Heart left ventricle (tissue), 16 donors: ENCODE measurements around the gene BRMS1. TPM values are rescaled to one million over a fixed set of nuclear protein-coding genes. Genes with fewer than 3 reads are reported as not detected.

Experiments
- ATAC-seq, 4 donors: fragments of 200-7000 bp; cut with Tn5 transposase; one replicate each; pipeline ENCODE4 v1.9.1; 2020 to 2022; ENCODE audit warnings: moderate library complexity in 4 of 4, mild to moderate bottlenecking in 3 of 4, moderate number of reproducible peaks in 1 of 4
- DNase-seq, 5 donors: peaks; one replicate each; pipeline ENCODE4 v3.0.0-alpha.2; 2020
- H3K27ac ChIP-seq, 12 donors: fragments of 200-600 bp; sonication (generic) in 4 of 12; one replicate each; pipeline versions ENCODE4 v1.5.0 to v1.8.0; 2016 to 2022; ENCODE audit warnings: mild to moderate bottlenecking in 2 of 12
- H3K27me3 ChIP-seq, 9 donors: fragments of 200-600 bp; sonication (generic) in 2 of 9; one replicate each; pipeline versions ENCODE4 v1.5.1 to v1.8.0; 2016 to 2022; ENCODE audit warnings: mild to moderate bottlenecking in 3 of 9
- H3K36me3 ChIP-seq, 9 donors: fragments of 200-600 bp; sonication (generic) in 2 of 9; one replicate each; pipeline versions ENCODE4 v1.5.0 to v1.8.0; 2018 to 2022; ENCODE audit warnings: mild to moderate bottlenecking in 2 of 9
- H3K4me1 ChIP-seq, 12 donors: fragments of 200-600 bp; sonication (generic) in 4 of 12; one replicate each; pipeline versions ENCODE4 v1.5.0 to v1.8.0; 2016 to 2022; ENCODE audit warnings: mild to moderate bottlenecking in 3 of 12
- H3K4me3 ChIP-seq, 12 donors: fragments of 200-600 bp; sonication (generic) in 4 of 12; one replicate each; pipeline versions ENCODE4 v1.5.0 to v1.8.0; 2017 to 2022; ENCODE audit warnings: mild to moderate bottlenecking in 9 of 12, moderate library complexity in 4 of 12
- H3K9me3 ChIP-seq, 12 donors: fragments of 200-600 bp; sonication (generic) in 4 of 12; one replicate each; pipeline versions ENCODE4 v1.5.0 to v1.8.0; 2016 to 2022; ENCODE audit warnings: mild to moderate bottlenecking in 1 of 12
- CTCF ChIP-seq, 12 donors: fragments of 200-600 bp; sonication (generic) in 4 of 12; IDR thresholded peaks; one replicate each; pipeline versions ENCODE4 v1.5.0 to v1.8.0; 2018 to 2022; ENCODE audit warnings: antibody characterized with exemption in 12 of 12, mild to moderate bottlenecking in 5 of 12
- POLR2A ChIP-seq, 2 donors: fragments of 450-650 bp; IDR thresholded peaks; one replicate each; pipeline ENCODE4 v1.6.1; 2017; ENCODE audit warnings: antibody characterized with exemption in 2 of 2, mild to moderate bottlenecking in 2 of 2, moderate library complexity in 2 of 2
- WGBS, 4 donors: extraction: QIAGEN DNeasy Blood & Tissue Kit in 2 of 4; methylation state at CpG; one replicate each; pipeline versions ENCODE4 v1.1.5 to v1.1.7; 2013 to 2018; 5-methylcytosine and 5-hydroxymethylcytosine counted together
- intact Hi-C, 10 donors: fragments of 100-400 bp; cut with DNase I; formaldehyde crosslinking; loops; one replicate each; pipeline versions ENCODE4 v1.11.1 to v1.14.2; 2022
- polyA plus RNA-seq, 2 donors: library from polyadenylated mRNA; stranded (reverse); fragments of 200-250 nt; gene quantifications; one replicate each; pipeline ENCODE4 v1.2.3, GENCODE V29; 2013
- total RNA-seq, 9 donors: library from RNA; depleted of rRNA in 2 of 9; stranded (reverse); fragments of >200 nt in 2 of 9; fragmentation: NEBNext Ultra II Directional in 3 of 9; extraction: Animal tissue kit (Norgen Biotek cat#: 25700) in 3 of 9; gene quantifications; one replicate each; pipeline versions ENCODE4 v1.1.0 to v1.2.4, GENCODE V29; 2016 to 2023
- donor health status: ischemic (EF 13 %, LVEDD 7.1; RV severe dilation, severe dysfunction).
- donor health status: healthy with polysubstance abuse.
- donor health status: DM: no; HTN: yes; CAD: no.
- donor health status: DM: no; HTN: no; CAD: no.
- donor health status: ischemic (EF 25% LVEDD 6.9; RV normal size, moderate dysfunction).
- donor health status: ischemic (EF 25% LVEDD 5.7; RV mildly dilated, moderate dysfunction).
- donor health status: healthy.
- donor health status: DM: yes; HTN: yes; CAD: no.
- donor health status: ischemic (EF 35%, LVEDD 5.7; RV mildly dilated, moderate dysfunction).
- donor health status: nonischemic (EF 11% LVEDD 7.7; RV severe dilation, severe dysfunction).
- donor health status: DM: yes; HTN: yes; CAD: no.
- donor health status: PGD.
- donor health status: ischemic (EF 29% LVEDD 5.4; RV normal size, mild dysfunction).
- donor health status: nonischemic (EF 23%, LVEDD 6.1; RV moderate dilation, normal function).

Gene BRMS1
- total and polyA plus RNA-seq, 11 donors, result 9.7 to 77.4 (median 22.7) TPM

GRCh38 chr11:66294626-66295620 is 50.0 kb downstream of the BRMS1 start:
- no peak for DNase-seq
- peaks cover 6 to 42% (median 26%) of the 10 kb centered on the region in 9 donors for H3K27me3 ChIP-seq

GRCh38 chr11:66293777-66294625 is 50.9 kb downstream of the BRMS1 start:
- H3K4me1 ChIP-seq, result peaks cover 0 to 22% (median 8%) of the 10 kb centered on the region in 12 donors
- H3K27me3 ChIP-seq, result peaks cover 6 to 42% (median 26%) of the 10 kb centered on the region in 9 donors
- DNase-seq (no peak), ATAC-seq (no peak)
- no peaks in the 10 kb centered on the region for H3K9me3 ChIP-seq
- intact Hi-C loops, result loop anchor here in 1 of 10 donors (5.0 kb wide), 1 partner anchor 43 kb away; the partner anchor contains the start of gene RIN1
- WGBS, 4 donors, result 75 to 84% (median 81%) methylated on average over 18 to 30 of the region's 30 CpGs
- H3K27ac ChIP-seq, result no peak overlapping the region
- no peaks in the 10 kb centered on the region for H3K36me3 ChIP-seq
- TF ChIP-seq POLR2A (IDR thresholded peaks at IDR 0.05) (no peak), CTCF (IDR thresholded peaks at IDR 0.05) (no peak)
- no peak overlapping the region for H3K4me3 ChIP-seq

More at GRCh38 chr11:66294626-66295620, 50.0 kb downstream of the BRMS1 start:
- H3K4me3 ChIP-seq, result no peak overlapping the region
- H3K36me3 ChIP-seq, result no peaks in the 10 kb centered on the region
- TF ChIP-seq CTCF (IDR thresholded peaks at IDR 0.05) (no peak), POLR2A (IDR thresholded peaks at IDR 0.05) (no peak)
- no peak overlapping the region for H3K27ac ChIP-seq
- no peak for ATAC-seq
- H3K9me3 ChIP-seq, result no peaks in the 10 kb centered on the region
- H3K4me1 ChIP-seq, result peaks cover 0 to 15% (median 3%) of the 10 kb centered on the region in 12 donors
- 79 to 86% (median 83%) methylated on average over 83 to 123 of the region's 123 CpGs for WGBS, 4 donors
- intact Hi-C loops, result loop anchor here in 1 of 10 donors (5.0 kb wide), 1 partner anchor 42 kb away; the partner anchor contains the start of gene RIN1

GRCh38 chr11:66293352-66293751 is 51.6 kb downstream of the BRMS1 start:
- peaks cover 6 to 42% (median 26%) of the 10 kb centered on the region in 9 donors for H3K27me3 ChIP-seq
- intact Hi-C loops, result loop anchor here in 1 of 10 donors (5.0 kb wide), 1 partner anchor 44 kb away; the partner anchor contains the start of gene RIN1
- H3K27ac ChIP-seq, result no peak overlapping the region
- ATAC-seq (no peak), DNase-seq (no peak)
- H3K4me3 ChIP-seq, result no peak overlapping the region
- 69 to 77% (median 71%) methylated on average over 4 of the region's 4 CpGs for WGBS, 4 donors
- H3K9me3 ChIP-seq, result no peaks in the 10 kb centered on the region
- peaks cover 0 to 23% (median 9%) of the 10 kb centered on the region in 12 donors for H3K4me1 ChIP-seq
- H3K36me3 ChIP-seq, result no peaks in the 10 kb centered on the region
- no peak for TF ChIP-seq CTCF (IDR thresholded peaks at IDR 0.05)
- TF ChIP-seq POLR2A (IDR thresholded peaks at IDR 0.05), result no peak
